GM18502 (cell line): ENCODE data around the gene PPP2CA.
"Not testable (repeated sequence)": the region's sequence is repeated elsewhere in the genome, so short reads cannot be mapped to it uniquely, and the experiment has no call there.

ENCODE experiments used
- ATAC-seq: cut with Tn5 transposase; IDR thresholded peaks from one replicate; pipeline ENCODE4 v1.9.1; 2021; ENCODE audit warnings: mild to moderate bottlenecking; ENCODE audit not compliant: unreplicated experiment, poor library complexity

Gene PPP2CA

GRCh38 chr5:134152173-134152832, 73.6 kb downstream of the PPP2CA start:
- not testable (repeated sequence) for ATAC-seq

- no peak for ATAC-seq
Observed at GRCh38 chr5:134151723-134152122, 74.2 kb downstream of the PPP2CA start.

GRCh38 chr5:134149571-134150303, 76.1 kb downstream of the PPP2CA start:
- ATAC-seq = no peak

GRCh38 chr5:134148986-134149539, 76.8 kb downstream of the PPP2CA start:
- no peak for ATAC-seq

GRCh38 chr5:134148316-134148715, 77.6 kb downstream of the PPP2CA start:
- ATAC-seq = no peak

GRCh38 chr5:134146651-134147518, 79.0 kb downstream of the PPP2CA start:
- ATAC-seq = no peak

GRCh38 chr5:134145779-134146581, 79.9 kb downstream of the PPP2CA start:
- peak; percentile 74 for ATAC-seq

- ATAC-seq = no peak
Observed at GRCh38 chr5:134145041-134145757, 80.7 kb downstream of the PPP2CA start.
